T follicular helper cell (primary cell): ENCODE measurements around the gene MATN1.

Experiments
- DNase-seq: peaks from one replicate; pipeline ENCODE4 v3.0.0-alpha.2; 2020; ENCODE audit warnings: low read depth

The MATN1 gene

DNA sequence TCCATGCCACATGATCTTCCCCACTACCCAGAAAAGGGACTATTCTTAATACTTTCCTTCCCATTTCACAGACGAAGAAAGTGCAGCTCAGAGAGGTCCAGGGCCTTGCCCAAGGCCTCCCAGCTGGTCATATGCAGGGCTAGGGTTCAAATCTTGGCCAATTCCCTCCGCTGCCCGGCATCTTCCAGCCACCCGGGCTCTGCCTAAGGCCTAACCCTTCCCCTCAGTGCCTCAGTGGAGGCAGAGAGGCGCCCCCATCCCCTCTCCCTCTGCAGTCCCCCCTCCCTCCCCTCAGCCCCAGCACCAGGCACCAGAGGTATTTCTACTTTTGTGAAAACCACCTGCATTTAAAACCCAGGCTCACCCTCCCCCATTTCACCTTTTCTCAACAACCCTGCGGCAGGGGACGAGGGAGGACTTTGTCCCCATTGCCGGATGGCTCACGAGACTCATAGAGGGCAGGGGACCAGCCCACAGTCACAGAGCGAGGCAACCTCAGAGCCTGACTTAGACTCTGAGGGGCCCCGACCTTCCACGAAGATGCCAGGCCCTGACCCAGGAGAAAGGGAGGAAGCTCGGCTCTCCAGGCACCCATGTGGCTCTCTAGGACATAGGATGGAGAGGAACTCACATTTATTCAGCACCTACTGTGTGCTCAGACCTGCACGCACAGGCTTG, 21.9 kb upstream of the MATN1 start:
- DNase-seq, result no peak

DNA sequence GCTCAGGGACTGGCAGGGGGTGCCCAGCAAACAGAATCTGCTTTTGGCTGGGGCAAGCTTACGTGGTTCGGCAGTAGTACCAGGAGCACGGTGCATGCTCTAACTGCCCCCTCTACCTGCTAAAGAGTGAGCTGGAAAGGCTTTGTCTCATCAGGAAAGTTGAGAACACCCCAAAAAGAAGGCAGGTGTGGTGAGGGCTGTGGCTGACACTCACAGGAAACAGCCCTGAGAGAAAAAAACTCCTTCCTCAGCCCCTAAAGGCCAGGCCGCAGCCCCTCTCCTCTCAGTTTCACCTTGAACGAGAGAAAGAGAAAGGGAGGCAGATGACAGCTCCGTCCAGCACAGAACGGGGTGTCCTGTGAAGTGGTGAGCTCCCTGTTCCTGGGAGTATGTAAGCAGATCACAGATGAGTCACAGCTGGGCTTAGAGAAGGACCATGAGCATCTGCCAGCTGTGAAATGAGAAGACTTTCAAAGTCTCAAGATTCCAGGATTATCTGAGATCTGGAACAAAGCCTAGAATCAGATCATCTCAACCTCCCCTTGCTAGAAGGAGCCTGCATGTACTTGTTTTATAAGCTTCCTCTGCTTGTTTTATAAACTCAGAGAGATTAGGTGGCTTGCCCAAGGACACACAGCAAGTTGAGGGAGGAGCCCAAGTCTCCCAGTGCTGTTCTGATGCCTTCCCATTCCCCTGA, 20.8 kb upstream of the MATN1 start:
- no peak for DNase-seq

DNA sequence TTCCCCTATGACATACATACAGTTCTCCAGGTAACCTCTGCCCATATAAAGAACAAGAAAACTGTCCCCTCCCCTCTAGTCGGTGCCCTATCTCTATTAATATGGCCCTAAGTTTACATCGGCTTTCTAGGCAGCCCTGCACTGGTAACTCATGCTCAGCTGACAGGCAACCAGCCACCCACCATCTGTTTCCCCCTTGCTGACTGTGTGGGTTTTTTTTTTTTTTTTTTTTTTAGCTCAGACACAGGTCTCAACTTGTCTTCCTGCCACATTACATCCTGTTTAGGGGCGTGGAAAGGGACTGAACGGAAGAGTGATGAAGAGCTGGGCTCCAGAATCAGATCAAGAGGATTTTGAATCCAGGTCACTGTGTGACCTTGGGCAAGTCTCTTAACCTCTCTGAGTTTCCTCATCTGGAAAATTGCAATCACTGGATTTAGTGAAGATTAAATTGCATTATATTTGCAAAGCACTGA, 20.2 kb upstream of the MATN1 start:
- peak; percentile 70 for DNase-seq

DNA sequence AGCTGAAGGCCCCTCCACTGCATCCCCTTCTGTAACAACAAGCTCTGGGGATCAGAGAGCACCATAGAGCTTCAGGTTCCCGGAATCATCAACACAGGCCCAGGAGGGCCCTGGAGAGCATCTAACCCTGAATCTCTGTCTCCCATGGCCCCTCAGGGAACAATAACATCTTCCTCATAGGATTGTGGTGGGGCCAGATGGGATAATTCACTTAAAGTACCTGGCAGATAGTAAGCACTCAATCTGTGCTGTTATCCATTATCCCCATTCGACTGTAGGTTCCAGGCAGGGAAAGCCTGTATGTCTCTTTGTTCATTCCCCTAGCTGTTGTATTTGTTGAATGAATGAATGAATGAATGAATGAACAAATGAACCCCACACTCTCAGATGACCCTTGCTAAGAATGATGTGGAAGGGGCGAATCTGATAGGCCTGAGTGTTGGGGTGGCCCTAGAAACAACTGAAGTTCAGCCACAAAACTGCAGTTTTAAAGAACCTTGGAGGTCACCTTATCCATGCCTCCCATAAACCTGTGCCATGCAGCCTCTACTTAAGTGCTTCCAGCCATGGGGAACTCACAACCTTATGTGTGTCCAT, 19.7 kb upstream of the MATN1 start:
- no peak for DNase-seq

DNA sequence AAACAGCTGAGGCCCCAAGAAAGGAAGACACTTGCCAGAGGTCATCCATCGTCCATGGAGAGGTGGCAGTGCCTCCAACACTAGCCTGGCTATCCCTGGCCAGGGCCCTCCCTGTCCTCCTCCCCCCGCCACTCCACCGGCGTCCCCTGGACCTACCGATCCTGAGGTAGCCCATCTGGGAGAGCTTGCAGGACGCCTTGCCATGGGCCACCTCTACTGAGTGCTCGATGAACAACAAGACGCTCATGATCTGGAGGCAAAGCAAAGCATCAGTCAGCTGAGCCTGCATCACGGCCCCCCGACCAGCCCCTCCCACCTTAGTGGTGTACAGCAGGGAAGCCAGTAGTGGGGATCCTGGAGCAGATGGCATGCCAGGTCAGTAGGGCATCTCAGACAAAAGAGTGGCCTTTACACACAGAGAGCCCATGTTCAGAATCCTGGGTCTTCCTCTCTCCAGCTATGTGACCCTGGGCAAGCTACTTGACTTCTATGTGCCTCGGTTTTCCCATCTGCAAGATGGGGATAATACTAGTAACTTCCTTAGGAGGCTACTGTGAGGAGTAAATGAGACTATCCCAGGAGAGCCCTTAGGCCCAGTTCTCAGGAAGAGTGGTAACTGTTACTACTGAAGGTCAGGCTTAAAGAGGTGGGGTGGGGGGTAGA, 19.0 kb upstream of the MATN1 start:
- DNase-seq, result no peak

DNA sequence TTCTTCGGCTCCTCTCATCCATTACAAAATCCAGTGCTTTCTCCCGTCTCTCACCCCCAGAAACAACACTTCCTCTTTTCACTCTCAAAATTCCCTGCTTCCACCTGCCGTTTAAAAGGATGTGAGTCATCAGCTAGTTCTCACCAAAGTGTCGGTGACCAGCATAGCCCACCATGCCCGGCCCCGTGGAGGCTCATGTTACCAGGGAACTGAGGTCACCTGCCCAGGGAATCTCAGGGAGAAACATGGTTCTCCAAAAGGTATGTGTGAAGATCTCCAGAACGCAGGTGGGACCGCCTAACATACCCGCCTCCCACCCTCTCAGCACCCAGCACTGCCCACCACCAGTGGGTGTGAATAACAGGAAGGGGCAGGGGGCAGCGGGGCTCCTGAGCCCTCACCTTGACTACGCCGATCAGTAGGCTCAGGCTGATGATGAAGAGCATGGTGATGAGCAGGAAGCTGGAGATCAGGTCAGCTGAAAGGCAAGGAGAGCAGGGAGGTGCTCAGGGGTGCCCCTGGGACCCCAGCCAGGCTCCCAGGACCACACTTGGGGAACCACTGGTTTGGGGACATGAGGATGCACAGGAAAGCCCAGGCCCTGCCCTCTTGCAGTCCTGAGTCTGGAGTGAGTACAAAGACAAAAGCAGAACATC, 18.0 kb upstream of the MATN1 start:
- DNase-seq, result no peak

DNA sequence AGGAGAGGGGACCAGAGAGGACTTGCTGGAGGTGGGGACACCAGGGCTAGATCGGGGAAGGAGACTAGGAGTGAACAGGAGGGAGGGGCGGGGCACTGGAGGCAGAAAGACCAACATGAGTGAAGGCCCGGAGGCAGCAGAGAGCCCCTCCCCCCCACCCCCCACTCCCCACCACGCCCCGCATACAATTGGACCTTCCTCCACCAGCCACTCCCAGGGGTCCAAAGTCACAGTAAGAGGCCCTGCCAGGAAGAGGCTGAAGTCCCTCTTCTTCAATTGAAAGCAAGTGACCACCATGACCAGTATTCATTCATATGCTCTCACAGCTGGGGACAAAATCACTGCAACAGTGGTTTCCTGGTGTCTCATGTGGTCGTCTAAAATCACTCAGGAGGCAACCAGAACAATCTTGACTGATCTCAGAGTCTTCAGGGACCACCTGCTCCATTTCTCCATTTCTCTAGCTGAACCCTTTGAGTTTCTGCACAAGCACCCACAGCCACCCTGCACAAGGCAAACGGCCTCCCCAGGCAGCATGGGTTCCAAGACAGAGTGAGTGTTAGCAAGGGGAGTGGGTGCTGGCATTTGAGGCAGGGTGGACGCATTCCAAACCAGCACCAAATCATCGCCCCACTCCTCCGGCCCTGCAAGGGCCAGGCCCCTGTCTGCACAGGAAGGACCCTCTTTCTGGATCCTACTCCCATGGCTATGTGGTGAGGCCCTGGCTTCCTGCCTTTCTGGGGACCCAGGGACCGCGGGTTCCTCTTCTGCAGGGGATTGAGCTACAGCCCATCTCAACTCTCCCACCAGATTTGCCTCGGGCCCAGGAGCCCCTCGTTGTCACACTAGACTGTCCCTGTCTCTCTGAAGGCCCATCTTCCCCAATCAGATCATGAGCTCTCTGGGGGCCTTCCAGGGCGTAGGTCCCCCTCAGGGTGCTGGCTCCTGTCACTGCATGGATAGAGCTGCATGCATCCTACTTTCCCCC, 17.2 kb upstream of the MATN1 start:
- DNase-seq, result no peak

DNA sequence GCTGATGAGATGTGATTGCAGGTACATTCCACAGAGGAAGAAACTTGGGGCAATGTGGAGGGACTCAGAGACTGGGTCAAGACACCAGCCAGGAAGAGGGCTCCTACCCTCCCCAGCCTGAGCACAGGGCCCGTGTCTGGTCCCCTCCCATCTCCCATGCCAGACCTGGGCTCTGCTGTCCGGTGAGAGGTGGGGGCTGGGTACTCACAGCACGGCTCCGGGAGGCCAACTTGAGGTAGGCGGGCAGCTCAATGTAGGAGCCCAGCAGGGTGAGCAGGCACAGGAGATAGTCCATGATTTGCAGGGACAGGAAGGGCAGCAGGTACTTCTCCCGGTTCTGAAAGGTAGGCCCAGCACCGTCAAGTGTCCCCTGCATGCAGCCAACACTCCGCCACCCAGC, 16.2 kb upstream of the MATN1 start:
- DNase-seq, result no peak

DNA sequence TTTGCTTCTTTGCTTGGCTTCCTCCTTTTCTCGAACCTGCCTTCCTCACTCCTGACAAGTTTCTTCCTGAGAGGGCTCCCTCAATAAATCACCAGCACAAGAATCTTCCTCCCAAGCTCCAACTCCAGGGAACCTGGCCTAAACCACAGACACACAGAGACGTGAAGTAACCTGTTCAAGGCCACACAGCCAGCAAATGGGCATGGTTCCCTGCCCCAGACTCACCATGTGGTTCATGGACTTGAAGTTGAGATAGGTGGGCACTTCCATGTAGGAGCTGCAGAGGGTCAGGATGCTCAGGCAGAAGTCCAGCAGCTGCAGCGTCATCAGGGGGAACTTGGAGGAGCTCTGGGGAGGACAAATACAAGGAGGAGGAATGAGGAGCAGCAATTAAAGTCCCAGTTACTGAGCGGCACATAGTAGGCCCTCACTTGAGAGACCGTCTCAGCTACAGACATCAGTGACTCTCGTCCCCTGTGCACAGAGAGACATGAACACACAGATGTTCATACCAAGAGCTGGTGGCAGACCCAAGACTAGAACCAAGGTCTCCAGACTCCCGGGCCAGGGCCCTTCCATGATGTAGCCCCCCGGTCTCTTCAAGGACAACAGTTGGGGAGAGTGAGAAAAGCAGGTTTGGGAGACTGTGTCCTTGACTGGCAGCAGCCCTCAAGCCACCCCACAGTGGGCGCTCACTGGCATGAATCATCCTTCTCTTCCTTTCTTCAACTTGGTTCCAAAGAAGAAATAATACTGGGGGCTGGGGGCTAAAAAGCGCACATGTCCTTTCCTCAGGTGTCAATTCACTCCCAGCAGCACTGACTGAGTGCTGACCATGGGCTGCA, 15.6 kb upstream of the MATN1 start:
- DNase-seq, result no peak

DNA sequence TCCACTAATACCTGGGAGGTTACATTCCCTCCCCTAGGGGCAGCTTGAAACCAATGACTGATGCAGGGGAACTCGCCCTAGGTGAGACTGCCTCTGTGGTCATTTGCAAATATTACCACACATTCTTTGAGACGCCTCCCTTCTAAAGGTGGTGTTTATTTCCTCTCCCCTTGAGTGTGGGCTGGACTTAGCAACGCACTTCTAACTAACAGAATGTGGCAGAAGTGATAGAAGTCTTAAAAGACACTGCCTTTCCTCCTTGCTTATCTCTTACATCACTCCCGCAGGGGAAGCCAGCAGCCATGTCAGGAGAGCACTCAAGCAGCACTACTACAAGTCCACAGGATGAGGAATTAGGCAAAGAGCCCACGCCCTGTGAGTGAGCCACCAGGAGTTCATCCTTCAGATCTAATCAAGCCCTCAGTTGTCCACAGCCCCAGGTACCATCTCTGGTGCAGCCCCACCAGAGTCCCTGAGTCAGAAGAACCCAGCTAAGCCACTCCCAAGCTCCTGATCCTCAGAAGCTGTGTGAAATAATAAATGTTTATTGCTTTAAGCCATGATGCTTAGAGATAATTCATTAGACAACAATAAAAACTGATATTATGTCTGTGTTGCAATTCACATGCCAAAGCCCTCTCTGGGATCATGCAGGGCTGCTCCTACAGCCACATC, 14.8 kb upstream of the MATN1 start:
- no peak for DNase-seq

DNA sequence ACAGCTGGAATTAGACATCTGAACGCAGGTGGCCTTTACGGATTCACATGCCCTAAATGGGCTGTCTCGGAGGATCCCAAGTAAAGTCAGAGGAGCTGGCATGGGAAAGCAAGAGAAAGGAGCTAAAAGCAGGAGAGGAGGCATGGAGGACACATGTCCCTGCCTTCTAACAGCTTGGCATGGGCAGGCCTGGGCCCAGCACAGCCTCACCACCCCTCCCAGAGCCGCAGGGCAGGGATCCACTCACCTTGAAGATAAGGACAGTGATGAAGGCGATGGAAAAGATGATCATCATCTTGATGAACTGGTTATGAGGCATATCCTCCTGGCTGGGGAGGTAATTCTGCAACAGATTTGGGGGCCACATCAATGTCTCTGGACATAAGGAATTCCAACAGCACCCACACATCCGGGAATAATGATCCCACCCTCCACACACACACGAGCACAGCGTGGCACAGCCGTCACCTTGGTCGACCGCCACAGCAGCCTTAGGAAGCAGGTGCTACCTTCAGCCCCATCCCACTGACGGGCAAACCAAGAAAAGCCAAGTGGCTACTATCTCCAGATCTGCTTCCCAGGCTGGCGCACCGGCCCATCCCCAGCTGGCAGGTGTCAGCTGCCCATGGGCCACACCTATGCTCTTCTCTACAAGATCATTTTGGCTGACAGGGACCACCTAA, 14.1 kb upstream of the MATN1 start:
- DNase-seq, result no peak

DNA sequence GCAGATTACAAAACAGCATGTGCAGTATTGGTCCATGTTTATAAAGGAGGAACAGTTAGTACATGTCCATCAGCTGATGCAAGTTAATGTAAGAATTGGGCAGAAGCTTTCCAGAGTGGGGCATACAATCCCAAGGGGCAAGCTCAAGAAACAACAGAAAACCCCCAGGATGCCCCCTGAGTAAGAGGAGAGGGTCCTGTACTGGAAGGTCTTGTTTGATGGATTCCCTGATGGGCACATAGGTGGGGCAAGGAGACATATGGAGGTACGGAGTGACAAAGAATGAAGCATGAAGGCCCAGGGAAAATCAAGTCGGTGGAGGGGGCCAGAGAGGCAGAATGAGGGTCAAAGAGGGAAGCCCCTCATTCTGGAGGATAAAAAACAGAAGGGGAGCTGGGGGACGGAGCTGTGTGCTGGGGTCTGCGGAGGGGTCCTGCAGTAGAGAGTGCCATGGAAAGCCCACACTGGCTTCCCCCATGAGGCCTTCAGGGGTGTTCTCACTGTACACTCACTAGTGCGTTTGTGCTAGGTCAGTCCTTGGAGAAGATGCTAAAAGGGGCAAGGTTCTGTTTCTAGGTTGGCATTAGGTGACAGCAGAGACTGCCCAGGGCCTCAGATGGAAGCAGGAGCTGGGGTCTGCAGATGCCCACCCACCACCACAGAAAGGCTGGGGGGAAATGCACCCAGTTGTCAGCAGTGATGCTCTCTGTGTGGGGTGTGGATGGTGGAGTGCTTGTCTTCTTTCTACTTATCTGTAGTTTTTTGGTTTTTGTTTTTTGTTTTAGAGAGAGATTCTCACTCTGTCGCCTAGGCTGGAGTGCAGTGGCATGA, 12.5 kb upstream of the MATN1 start:
- DNase-seq, result no peak

DNA sequence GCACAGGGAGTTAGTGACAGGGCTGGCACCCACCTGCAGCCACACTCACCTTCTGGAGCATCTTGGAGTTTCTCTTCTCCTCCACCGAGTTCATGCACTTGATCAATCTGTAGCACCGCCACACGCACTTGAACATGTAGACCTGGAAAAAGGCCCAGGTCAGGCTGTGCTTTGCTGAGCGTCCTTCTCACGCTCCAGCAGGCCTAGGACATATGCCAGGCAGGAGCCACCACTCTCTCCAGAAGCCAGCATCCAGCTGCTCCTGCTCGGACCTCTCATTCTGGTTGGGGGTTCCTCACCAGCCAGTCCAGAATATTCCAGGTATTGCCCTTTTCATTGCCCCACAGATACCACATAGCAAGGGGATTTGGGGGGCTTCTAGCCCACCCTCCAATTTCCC, 11.7 kb upstream of the MATN1 start:
- no peak for DNase-seq

DNA sequence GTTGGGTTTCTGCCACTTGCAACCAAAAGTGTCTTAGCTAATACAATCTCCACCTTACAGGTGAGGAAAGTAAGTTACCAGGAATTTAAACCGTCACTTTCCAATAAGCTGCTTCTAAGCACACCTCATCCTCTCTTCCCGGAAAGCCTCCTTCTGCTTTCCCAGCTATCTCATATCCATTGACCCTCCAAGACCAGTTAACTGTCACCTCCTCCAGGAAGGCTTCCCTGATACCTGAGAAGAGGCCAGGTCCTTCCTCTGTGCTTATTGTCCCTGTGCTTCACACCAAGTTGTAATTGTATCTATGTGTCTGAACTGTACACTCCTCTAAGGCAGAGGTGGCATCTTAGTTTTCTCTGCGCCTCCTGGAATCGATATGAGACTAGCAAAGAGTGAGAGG, 11.2 kb upstream of the MATN1 start:
- no peak for DNase-seq

DNA sequence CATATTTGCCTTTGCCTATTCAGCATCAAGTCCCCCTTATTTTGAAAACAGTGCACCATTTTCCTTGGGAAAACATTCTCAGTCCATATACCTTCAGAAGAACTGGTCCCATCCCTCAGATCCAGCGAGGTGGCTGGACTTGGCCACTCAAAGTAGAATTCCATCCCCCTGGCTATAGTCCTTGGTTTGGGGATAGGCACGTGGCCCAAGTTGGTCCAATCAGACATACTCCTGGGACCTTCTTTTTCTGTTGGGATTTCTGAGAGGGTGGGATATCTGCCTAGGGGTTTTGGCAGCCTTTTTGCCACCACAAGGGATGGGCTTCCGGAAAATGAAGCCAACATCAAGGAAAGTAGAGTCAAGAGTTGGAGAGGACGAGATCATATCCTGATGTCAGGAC, 10.7 kb upstream of the MATN1 start:
- DNase-seq, result no peak

DNA sequence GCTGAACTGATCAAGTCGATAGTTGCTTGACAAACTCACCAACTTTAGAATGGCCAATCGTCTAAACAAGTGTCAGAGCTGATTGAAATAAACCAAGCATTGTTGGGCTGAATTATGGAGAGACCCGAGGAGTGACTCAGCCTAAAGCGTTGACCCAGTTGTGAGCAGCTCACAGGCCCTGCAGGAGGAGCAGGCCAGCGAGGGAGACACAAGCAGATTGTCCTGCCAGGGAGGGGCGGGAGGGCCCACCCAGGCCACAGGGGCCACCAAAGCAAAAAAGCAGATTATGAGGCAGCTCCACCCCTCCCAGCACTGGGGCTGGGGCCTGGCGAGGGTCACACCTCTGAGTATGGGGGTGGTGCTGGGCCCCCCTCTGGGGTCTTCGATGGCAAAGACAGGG, 10.1 kb upstream of the MATN1 start:
- no peak for DNase-seq

DNA sequence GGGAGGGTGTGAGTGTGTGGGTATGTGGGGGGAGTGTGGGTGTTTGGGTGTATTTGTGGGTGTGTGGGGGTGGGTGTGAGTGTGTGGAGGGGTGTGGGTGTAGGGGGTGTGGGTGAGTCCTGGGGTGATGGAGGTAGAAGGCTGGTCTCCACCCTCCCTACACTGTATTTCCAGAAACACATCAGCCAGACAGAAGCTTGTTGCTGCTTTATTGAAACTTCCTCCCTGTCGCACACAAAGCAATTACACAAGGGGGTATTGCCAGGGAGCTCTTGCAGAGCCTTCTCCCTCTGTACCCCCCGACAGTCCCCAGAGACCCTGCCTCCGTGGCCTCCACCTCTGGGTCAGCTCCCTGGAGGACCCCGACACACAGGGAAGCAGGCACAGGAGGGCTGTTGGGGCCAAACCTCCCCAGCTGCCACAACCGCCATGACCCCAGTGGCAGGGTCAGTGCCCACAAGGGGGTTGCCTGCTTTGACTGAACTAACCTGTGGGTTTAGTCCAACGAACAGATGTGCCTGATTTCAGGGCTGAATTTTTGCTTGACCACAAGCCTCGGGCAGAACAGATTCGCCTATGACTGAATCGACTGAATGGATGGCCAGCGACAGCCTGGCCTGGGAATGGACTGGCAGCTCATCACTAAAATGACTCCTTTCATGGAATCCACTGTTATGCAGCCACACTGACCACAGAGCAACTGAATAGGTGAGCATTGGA, 9.1 kb upstream of the MATN1 start:
- no peak for DNase-seq
